Stimulated activated CD4-positive, alpha-beta T cell treated with anti-CD3 and anti-CD28 coated beads, Interleukin-1b, Interleukin-23, amount 100 ng/mL, for 1 hour (primary cell): Measurements from ENCODE around the gene TRAIP.
A peak's percentile ranks its signal among the peaks of the same experiment; 100 is the strongest.
"Not testable (repeated sequence)": the region's sequence is repeated elsewhere in the genome, so short reads cannot be mapped to it uniquely, and the experiment has no call there.

ENCODE experiments used
- DNase-seq, 2 donors: peaks; one replicate each; pipeline ENCODE4 v3.0.0-alpha.2; 2020; ENCODE audit warnings: low read depth in 2 of 2

The TRAIP gene, protein sequence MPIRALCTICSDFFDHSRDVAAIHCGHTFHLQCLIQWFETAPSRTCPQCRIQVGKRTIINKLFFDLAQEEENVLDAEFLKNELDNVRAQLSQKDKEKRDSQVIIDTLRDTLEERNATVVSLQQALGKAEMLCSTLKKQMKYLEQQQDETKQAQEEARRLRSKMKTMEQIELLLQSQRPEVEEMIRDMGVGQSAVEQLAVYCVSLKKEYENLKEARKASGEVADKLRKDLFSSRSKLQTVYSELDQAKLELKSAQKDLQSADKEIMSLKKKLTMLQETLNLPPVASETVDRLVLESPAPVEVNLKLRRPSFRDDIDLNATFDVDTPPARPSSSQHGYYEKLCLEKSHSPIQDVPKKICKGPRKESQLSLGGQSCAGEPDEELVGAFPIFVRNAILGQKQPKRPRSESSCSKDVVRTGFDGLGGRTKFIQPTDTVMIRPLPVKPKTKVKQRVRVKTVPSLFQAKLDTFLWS

DNA sequence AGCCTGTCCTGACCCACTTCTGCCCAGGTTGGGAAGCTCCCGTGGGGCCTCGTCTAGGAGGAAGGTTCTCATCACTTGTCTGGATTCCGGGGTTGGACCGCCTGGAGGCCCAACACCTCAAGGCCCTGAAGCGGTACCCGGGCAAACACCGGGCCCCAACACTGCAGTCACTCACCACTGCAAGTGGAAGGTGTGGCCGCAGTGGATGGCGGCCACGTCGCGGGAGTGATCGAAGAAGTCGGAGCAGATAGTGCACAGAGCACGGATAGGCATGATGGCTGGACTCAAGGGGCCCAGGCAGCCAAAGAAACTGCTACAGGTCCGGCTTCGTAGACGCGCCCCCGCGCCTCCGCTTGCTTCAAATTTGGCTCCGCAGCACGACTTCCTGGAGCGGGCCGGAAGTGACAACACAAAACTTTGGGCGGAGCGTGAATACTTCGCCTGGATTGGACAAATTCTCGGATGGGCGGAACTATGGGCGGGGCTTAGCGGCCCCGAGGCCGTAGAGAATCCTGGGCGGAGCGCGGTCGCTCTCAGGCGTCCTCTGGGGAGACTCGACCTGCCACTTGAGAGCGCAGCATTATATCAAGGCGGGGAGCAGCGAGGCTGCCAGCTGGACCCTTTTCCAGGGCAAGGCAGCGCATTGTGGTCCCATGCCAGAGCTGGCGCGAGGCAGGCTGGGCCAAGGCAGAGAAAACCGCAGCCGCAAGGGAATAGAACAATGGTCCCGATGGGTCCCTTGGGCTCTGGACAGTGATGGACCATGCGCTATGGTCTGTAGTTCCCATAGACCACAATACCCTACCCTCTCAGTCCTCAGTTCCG lies at the start of gene TRAIP:
TRAIP (minus strand) TSS at position 384 of the 825 bp plus-strand sequence; CDS start at position 273, 111 bp downstream.
- peak; percentile 85 to 93 for DNase-seq

DNA sequence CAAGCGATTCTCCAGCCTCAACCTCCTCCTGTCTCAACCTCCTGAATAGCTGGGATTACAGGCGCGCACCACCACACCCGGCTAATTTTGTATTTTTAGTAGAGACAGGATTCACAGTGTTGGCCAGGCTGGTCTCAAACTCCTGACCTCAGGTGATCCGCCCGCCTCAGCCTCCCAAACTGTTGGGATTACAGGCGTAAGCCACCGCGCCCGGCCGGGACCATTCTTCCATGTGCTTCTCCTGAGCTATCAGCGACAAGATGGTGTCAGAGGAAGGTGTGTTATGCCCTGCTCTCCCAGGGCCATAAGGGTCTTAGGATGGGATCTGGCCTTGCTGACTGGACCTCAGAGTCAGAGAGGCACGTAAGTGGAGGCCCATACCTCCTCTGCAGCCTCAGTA lies 48.1 kb upstream of the TRAIP start:
- not testable (repeated sequence) for DNase-seq

DNA sequence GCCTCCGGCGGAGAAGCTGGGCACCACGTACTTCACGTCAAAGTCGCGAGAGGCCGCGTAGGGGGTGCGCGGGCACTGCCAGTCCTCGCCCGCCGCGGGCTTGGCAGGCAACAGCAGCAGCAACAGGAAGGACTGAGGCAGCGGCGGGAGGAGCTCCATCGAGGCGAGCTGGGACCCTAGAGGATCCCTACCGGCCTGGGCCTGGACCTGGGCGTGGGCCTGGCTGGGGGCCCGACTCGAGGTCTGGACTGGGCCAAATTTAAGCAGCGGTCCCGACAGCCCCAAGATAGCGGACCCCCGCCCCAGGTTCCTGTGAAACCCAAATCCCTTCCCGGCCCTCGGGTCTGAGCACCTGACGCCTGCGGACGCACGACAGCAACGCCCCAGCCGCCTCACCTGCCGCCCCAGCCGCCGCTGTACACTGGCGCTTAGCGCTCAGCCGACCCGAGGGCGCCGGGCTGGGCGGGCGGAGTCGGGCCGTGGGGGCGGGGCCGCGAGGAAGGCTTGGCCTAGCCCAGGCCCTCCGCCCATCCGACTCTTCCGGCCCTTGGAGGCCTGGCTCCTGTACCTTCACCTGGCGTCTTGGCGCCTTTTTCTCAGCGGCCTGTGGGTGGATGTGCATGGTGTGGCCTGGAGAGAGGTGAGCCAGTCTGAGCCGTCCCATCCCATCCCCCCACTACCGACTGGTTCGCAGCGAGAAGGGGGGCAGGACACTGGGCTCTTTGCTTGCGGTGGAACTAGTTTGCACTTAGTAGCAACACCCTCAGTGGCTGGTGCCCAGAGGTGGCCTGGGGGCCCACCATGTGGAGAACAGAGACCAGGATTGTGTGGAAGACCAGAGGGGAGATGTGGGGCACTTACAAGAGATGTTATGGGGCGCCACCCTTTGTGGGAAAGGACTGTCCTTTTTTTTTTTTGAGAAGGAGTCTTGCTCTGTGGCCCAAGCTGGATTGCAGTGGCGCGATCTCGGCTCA lies 47.4 kb upstream of the TRAIP start, which contains the start of gene MST1R:
MST1R (minus strand) TSS at position 423 of the 974 bp plus-strand sequence; CDS start at position 159, 264 bp downstream.
- DNase-seq: peak; percentile 37 to 72

DNA sequence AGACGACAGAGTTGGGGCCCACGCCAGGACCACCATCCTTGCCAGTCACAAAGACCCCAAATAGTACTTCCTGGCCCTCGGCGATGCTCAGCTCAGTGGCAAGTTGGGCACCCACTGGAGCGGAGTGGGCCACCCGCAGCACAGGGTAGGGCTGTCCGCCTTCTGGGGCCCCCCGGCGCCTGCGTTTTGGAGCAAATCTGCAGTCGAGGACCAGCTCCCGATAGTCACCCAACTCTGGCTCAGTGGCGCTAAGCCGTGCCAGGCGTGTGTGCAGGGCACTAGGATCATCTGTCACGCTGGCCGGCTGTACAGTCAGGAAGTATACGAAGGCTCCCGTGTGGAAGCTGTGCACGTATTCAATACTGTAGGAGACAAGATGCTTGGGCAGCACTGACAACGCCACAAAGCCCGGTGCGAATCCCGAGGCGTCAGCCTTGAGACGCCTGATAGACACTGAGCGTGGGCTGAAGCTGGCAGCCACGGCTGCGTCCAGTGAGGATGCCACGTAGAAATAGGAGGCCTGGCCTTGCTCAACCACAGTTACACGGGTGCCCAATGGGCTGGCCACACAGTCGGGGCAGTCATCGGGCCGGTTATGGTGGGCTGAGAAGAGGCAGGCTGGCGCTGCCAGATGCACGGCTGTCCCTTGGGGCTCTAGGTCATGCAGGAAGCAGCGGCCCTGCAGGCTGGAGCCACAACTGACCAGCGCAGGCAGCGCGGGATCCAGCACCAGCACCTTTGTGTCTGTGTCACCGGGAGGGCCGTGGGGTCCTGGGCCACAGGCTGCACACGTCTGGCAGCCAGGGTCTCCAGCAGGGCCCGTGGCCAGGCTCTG lies 46.4 kb upstream of the TRAIP start:
- DNase-seq: no peak

DNA sequence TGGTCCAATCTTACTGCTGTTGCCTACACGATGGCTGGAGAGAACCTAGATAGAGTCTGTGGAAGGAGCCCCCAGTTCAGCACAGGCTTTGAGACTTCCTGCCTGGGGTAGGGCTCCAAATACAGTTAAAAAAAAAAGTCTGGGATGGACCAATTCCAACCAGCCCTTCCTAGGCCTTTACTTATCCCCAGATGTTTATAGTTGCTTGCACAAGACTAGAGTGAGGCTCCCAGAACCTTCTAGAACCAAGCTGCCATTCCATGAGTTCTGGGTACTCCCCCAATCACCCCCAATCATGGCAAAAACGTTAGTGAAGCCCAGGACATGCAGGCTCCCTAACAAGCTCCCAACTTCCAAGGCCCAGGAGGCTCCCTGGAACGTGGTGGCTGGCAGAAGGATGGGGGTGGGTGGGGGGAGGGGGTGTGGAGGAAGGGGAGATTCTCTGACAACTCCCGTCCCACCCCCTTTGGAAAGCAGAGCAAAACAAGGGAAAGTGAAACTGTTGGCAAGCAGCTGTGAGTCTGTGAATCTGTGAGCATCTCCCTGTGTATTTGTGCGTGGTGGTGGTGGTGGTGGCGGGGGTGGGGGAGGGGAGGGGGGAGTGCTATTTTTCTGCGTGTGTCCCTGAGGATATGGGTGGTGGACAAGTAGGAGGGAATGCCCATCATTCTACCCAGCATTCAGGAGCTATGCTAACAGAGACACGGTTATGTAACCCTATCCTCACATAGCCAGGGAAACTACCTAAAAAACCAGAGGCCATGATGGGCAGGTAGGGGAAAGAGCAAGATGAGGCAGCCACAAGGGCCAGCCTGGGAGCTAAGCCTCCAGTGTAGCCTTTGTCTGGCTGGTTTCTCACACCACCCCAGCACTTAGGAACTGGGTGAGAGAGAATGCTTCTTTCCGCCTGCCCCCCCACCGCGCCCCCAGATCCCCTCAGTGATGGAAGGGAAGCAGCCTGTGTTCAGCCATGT lies 45.3 kb upstream of the TRAIP start:
- DNase-seq: no peak

DNA sequence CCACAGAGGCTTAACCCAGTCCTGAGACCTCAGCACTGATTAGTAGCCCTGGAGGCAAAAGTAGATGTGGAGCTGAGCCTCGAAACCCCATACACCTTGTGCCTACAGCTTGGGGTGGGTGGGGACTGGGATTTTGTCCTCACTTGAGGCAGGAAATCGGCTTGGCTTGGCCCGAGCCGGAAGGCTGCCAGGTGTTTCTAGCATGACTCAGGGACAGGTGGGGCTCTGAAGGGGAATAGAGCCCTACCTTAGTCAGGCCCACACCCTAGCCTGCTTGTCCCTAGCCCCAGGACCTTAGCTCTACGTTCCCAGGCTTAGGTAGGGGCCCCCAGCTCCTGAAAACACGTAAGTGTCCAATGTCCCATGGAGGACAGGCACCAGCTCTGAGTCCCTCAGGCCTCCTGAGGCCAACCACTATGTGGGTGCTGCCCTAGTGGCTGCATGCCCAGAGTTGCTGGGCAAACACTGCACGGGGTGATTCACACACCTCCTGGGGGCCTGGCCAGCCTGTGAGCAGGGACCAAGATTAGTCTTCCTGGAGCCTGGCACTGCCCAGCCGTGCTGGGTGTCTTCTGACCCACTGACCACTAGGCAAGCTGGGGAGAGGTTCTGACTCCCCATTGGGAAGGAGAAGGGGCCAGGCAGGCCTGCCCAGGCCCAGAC lies 44.3 kb upstream of the TRAIP start:
- no peak for DNase-seq

DNA sequence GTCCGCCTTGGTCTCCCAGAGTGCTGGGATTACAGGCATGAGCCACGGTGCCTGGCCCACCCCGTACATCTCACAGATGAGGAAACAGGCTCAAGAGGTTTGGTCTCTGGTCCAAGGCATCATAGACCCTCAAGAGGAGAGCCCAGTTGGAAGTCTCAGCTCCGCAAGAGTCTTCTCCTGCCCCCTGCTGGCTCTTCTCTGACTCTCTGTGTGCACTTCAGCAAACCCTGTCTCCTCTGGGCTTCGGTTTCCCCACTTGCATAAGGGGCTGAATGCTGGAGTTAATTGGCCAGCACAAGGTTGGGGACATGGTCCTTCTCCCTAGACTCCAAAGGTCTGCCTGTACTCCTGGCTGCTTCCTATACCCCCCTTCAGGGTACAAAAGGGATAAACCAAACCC lies 43.5 kb upstream of the TRAIP start:
- DNase-seq: no peak

DNA sequence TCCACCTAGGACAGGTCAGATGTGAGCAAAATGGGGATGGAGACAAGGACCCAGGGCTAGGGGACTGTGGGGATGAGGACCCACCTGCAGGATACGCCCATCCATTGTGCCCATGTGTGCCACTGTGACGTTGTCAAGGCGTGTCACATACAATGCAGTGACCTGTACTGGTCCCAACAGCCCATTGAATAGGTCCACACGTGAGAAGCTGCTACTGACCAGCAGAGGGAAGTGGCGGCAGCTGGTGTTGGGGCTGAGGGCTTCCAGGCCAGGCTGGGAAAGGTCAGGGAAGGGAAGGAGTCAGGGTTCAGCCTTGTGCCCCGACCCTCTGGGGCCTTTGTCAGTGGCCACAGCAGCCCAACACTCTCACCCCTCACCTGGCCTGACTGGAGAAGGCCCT lies 42.6 kb upstream of the TRAIP start:
- DNase-seq: no peak

DNA sequence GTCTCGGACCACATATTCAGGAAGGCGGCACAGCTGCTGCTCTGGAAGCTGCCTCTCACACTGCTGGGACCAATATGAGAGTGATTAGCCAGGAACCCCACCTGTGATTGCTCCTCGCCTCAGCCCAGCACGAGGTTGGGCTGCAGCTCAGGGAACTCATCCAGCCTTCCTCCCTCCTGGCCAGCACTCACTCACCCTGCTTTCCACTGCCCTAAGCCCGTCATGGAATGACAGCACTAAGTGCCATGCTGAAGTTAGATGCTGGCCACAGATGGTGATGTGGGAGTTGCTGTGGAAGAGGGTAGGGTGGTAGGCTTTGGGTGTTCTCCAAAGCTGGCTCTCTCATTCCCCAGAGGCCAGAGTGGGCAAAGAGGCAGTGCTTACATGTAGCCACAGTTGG lies 40.0 kb upstream of the TRAIP start:
- DNase-seq: no peak

DNA sequence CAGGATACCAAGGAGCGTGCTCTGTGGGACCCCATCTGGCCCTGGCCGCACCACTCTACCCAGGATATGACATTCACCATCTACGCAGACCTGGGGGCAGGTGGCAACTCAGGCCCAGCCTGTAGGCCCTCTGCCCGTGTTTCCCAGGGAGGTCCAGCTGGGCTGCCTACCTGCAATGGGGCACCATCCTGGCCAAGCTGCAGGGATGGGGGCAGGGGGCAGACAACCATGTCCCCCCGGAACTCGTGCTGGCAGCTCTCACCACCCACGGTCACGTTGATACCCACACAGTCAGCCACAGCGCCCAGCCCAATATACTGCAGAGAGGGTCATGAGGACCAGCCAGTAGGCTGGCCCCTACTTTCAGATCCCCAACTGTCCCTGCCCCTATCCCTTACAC lies 39.4 kb upstream of the TRAIP start:
- no peak for DNase-seq

DNA sequence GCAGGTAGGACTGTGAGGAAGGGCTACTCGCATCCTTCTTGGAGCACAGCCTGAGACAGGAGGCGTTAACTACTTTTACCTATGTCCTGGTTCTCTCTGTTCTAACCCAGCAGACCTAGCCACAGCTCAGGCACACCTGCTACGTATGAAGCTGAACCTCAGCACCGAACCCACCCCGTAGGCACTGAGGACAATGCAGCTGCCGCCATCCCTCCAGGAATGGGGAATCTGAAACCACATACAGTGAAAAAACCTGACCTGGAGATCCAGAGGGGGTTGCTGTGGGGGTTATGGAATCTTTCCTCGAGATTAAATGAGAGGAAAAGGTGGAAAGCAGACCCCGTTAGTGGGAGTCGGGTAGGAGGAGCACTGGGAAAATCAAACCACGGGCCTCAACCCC lies 32.9 kb upstream of the TRAIP start:
- no peak for DNase-seq

DNA sequence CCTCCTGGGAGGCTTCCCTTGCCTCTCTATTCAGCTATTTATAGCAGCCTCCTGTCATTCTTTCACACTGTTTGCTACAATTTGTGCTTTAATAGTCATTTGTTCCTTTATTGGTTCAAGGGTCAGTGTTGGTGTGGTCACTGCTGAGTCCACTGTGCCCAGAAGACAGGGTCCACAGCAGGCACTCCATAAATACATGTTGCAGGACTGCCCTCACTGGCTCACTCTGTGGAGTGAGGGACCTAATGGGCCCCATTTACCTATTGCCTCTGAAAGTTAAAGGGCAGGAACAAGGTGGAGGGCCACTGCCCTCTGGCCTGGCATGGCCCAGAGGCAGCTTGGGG lies 30.5 kb upstream of the TRAIP start:
- no peak for DNase-seq

DNA sequence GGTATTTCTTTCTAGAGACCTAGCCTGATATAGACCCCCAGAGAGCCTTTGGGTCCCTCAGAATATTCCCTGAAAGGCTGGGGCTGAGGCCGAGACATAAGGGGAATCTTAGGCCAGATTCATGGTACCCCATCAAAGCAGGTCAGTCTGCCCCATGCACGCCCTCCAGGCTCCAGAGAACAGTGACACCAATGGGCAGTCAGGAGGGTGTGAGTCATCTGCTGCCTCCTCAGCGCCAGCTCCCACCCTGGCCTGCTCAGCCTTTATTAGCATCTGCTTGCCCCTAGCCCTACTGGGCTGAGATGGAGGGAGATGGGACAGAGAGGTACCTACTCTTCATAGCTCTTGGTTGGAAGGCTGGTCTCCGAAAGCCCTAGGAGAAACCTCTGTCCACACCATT lies 27.6 kb upstream of the TRAIP start:
- DNase-seq: no peak

DNA sequence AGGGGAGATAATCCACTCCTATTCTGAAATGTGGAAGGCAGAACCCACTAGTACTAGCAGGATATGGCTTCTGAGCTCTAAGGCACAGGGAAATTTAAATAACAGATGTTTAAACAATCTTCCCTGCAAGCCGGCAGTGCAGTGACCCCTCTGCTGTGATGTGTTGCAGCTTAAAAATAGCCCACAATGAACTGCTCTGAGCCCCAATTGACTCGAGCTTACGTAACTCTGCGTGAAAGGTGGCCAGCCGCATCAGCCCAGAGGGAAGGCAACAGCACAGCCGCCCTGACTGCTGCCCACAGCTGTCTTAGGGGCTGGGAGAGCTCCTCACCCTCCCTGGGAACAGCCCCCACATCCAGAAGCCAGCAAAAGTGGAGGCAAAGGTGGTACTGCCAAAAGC lies 25.8 kb upstream of the TRAIP start:
- no peak for DNase-seq

DNA sequence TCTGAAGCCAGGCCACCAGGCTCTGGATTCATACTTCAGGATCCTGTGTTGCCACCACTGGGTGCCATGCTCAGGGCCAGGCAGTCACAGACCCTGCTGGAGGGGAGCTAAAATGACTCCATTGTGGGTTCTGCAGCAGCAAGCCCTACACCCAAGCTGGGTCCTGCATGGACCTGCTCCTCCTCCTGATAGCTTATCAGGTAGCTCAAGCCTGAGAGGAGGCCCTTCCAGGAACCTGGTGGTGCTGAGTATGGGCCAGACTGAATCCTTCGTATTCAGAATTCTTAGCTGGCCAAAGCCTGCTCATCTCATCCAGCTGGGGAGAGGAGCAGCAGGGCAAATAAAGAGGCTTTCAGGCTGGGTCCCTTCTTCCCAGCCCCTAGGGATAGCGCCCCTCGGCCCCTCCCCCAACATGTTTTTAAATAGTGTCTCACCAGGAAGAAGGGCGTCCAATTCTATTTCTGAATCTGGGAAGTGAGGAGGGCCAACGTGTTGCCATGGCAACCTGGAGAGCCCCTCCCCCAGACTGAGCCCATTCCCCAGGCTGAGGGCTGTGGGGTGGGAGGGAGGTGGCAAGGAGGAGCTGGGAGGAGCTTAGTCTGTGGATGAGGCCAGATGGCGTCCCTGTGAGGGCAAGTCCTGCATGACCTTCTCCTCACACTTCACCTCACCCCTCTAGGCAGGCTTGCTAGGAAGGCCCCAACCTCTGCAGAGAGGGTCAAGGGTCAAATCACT lies 24.4 kb upstream of the TRAIP start:
- DNase-seq: no peak

DNA sequence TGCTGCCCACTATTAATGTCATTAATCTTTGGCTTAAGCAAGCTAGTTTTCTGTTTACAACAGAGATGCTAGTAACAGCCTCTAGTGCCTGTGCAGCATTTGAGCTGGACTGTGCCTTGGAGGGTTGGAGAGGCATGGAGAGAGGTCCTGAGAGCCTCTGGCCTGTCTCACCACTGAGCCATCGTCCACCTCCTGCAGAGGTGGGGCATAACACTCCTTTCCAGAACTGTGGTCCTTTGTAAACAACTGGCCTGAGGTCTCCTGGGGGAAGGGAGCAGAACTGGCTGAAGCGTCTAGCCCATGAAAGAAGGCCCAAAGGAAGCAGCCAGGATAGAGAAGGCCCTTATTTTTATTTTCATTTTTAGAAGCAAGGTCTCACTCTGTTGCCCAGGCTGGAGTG lies 23.4 kb upstream of the TRAIP start:
- DNase-seq: no peak

DNA sequence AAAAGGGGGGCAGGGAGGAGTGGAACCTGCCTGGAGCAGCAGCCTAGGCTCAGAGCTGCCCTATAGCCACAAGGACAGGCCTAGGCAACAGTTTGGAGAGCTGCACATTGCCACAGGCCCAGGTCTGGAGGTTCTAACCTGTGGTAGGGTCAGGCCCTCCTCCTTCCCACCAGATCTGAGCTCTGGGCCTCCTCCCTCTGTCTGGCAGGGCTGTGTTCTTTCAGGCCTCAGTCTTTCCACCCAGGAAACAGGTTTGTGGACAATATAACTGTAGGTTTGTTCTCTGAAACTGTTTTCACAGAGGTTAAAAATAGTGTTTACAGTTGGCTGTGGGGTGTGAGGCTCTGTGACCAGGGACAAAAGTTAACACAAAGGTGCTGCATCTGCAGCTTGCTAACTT lies 22.3 kb upstream of the TRAIP start:
- DNase-seq: no peak

DNA sequence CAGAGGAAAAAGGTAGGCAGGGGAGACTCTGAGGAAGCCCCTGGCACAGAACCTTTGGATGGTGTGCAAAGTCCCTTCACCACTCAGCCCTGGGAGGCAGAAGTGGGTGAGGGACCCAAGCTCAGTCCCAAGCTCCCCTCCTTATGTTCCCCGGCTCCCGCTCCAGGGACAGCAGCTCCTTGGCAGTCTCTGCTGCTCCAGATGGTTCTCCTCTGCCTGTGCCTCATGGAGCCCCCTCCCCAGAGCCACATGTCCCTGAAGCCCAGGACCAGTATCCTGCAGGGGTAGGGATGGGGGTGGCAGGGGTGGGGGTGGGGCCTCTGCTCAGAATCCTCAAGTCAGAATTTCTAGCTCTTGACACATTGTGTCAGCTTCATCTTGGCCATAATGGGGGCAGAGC lies 21.4 kb upstream of the TRAIP start:
- DNase-seq: no peak
